Bladder microvascular endothelial cell (primary cell): ENCODE data around the gene SH3GL2. TPM values are rescaled to one million over a fixed set of nuclear protein-coding genes. Genes with fewer than 3 reads are reported as not detected.

ENCODE experiments used
- total RNA-seq: library from RNA; depleted of rRNA; stranded (reverse); fragments of >200 nt; gene quantifications from 2 replicates; pipeline ENCODE4 v1.2.3, GENCODE V29; 2014

Gene SH3GL2
- 0.06 TPM in 1 of 2 replicates, not detected in the other for total RNA-seq

GRCh38 chr9:17578911-17579793, at the start of gene SH3GL2:
SH3GL2 (plus strand) TSS chr9:17579066.

